ENCODE results near the gene DDX51.

The DDX51 gene

GRCh38 chr12:132125736-132126135, 18.4 kb downstream of the DDX51 start:
- no peak for DNase-seq
- Histone ChIP-seq H3K27ac (no peak overlapping the region), H3K36me3 (replicated peaks) (peaks cover 59% of the 10 kb centered on the region), H3K27me3 (replicated peaks) (no peaks in the 10 kb centered on the region), H3K4me3 (ENCODE audit: low read depth, low read length) (no peak overlapping the region)
- TF ChIP-seq CTCF (IDR thresholded peaks at IDR 0.05; ENCODE audit: low read depth, low read length, missing control alignments) = no peak
- in situ Hi-C loops (cut with HindIII; ENCODE audit: low pct_ligation_motif_present, low sequenced_read_pairs) = no loop called here

- H3K27me3 ChIP-seq (replicated peaks) = no peaks in the 10 kb centered on the region
- no peak for TF ChIP-seq CTCF (IDR thresholded peaks at IDR 0.05; ENCODE audit: low read depth, low read length, missing control alignments)
- no peak for DNase-seq
- H3K36me3 ChIP-seq (replicated peaks) = peaks cover 62% of the 10 kb centered on the region
- H3K27ac ChIP-seq = no peak overlapping the region
- in situ Hi-C loops (cut with HindIII; ENCODE audit: low pct_ligation_motif_present, low sequenced_read_pairs) = no loop called here
- H3K4me3 ChIP-seq (ENCODE audit: low read depth, low read length) = no peak overlapping the region
Measured at GRCh38 chr12:132124766-132125425, 19.2 kb downstream of the DDX51 start.

- in situ Hi-C loops (cut with HindIII; ENCODE audit: low pct_ligation_motif_present, low sequenced_read_pairs) = no loop called here
- no peak for DNase-seq
- TF ChIP-seq CTCF (IDR thresholded peaks at IDR 0.05; ENCODE audit: low read depth, low read length, missing control alignments) = no peak
- H3K27ac ChIP-seq = no peak overlapping the region
- no peaks in the 10 kb centered on the region for H3K27me3 ChIP-seq (replicated peaks)
- H3K4me3 ChIP-seq (ENCODE audit: low read depth, low read length) = no peak overlapping the region
- peaks cover 59% of the 10 kb centered on the region for H3K36me3 ChIP-seq (replicated peaks)
Measured at GRCh38 chr12:132123970-132124765, 20.0 kb downstream of the DDX51 start.

- in situ Hi-C loops (cut with HindIII; ENCODE audit: low pct_ligation_motif_present, low sequenced_read_pairs) = no loop called here
- Histone ChIP-seq H3K36me3 (replicated peaks) (peaks cover 54% of the 10 kb centered on the region), H3K4me3 (ENCODE audit: low read depth, low read length) (no peak overlapping the region), H3K27me3 (replicated peaks) (no peaks in the 10 kb centered on the region), H3K27ac (no peak overlapping the region)
- no peak for TF ChIP-seq CTCF (IDR thresholded peaks at IDR 0.05; ENCODE audit: low read depth, low read length, missing control alignments)
- DNase-seq = no peak
Measured at GRCh38 chr12:132121283-132121682, 22.8 kb downstream of the DDX51 start.

- TF ChIP-seq CTCF (IDR thresholded peaks at IDR 0.05; ENCODE audit: low read depth, low read length, missing control alignments) = no peak
- H3K27ac ChIP-seq = no peak overlapping the region
- DNase-seq = no peak
- peaks cover 57% of the 10 kb centered on the region for H3K36me3 ChIP-seq (replicated peaks)
- no peaks in the 10 kb centered on the region for H3K27me3 ChIP-seq (replicated peaks)
- in situ Hi-C loops (cut with HindIII; ENCODE audit: low pct_ligation_motif_present, low sequenced_read_pairs) = no loop called here
- no peak overlapping the region for H3K4me3 ChIP-seq (ENCODE audit: low read depth, low read length)
Measured at GRCh38 chr12:132118876-132119275, 25.2 kb downstream of the DDX51 start.
